Measurements from ENCODE around the gene KLK15.

KLK15 gene, protein sequence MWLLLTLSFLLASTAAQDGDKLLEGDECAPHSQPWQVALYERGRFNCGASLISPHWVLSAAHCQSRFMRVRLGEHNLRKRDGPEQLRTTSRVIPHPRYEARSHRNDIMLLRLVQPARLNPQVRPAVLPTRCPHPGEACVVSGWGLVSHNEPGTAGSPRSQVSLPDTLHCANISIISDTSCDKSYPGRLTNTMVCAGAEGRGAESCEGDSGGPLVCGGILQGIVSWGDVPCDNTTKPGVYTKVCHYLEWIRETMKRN

DNA sequence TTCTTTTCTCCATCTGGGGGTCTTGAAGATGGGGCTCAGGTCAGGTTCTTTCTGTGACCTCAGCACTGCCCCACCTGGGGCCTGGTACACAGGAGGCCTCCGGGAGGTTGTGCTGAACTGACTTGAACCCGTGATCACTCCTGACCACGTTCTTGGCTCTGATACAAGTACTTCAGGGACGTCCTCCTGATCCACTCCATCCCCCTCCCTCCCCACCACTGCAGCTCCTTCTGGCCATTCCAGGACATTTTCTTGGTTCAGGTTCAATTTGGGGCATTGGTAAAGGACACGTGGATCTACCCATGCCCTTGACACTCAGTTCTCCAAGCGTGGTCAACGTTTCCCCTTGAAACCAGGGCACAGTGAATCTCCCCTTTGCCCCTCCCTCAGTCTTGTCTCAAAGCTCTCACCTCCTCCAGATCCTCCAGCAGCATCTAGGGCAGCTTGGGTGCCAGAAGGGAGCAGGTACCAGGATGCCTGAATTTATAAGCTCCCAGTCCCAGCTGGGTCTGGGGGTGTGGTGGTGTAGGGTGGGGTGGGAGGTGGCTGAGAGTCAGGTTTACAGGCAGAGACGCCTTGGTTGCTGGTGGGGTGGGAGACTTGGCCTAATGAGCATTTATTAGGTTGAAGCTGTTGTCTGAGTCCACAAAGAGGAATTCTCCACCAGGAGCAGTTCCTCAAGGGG, at the start of gene KLK15:
TSS of gene KLK15 (minus strand) at position 458 of the 685 bp plus-strand sequence. CDS start 2,082 bp downstream, outside the sequence.
- no peak for DNase-seq

DNA sequence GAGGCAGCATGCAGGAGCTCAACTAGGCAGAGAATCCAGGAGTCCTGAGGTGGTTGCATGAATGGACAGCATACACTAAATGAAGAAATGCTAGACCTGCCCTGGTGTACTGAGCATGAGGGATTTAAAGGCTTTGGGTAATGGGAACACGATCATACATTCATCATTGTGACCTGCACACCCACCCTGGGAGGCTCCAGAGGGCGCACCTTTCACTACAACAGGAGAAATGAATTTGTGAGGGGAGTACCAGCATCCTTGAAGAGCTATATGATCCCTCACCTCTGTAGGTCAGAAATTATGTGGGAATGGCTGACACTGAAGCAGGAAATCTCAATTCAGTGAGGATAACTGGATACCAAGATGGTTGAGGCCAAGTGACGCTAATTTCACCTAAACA, 48.8 kb upstream of the KLK15 start:
- no peak for DNase-seq

DNA sequence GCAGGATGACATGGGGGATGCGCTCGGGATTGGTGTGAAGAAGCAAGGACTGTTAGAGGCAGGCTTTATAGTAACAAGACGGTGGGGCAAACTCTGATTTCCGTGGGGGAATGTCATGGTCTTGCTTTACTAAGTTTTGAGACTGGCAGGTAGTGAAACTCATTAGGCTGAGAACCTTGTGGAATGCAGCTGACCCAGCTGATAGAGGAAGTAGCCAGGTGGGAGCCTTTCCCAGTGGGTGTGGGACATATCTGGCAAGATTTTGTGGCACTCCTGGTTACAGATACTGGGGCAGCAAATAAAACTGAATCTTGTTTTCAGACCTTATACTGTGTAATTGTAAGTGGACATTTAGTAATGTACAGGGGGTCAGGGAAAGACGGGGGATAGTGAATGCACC, 46.9 kb upstream of the KLK15 start:
- DNase-seq = no peak

DNA sequence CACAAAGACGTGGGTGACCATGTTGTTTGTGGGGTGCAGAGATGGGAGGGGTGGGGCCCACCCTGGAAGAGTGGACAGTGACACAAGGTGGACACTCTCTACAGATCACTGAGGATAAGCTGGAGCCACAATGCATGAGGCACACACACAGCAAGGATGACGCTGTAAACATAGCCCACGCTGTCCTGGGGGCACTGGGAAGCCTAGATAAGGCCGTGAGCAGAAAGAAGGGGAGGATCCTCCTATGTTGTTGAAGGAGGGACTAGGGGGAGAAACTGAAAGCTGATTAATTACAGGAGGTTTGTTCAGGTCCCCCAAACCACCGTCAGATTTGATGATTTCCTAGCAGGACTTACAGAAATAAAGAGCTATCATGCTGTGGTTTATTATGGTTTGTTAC, 45.5 kb upstream of the KLK15 start:
- DNase-seq = no peak

DNA sequence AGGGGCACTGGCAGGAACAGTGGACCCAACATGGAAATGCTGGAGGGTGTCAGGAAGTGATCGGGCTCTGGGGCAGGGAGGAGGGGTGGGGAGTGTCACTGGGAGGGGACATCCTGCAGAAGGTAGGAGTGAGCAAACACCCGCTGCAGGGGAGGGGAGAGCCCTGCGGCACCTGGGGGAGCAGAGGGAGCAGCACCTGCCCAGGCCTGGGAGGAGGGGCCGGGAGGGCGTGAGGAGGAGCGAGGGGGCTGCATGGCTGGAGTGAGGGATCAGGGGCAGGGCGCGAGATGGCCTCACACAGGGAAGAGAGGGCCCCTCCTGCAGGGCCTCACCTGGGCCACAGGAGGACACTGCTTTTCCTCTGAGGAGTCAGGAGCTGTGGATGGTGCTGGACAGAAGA, 44.0 kb upstream of the KLK15 start:
- DNase-seq = no peak

DNA sequence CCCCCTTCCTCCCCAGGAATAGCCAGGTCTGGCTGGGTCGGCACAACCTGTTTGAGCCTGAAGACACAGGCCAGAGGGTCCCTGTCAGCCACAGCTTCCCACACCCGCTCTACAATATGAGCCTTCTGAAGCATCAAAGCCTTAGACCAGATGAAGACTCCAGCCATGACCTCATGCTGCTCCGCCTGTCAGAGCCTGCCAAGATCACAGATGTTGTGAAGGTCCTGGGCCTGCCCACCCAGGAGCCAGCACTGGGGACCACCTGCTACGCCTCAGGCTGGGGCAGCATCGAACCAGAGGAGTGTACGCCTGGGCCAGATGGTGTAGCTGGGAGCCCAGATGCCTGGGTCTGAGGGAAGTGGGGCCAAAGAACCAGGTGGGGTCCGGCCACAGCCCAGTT, 43.1 kb upstream of the KLK15 start:
- DNase-seq = no peak

DNA sequence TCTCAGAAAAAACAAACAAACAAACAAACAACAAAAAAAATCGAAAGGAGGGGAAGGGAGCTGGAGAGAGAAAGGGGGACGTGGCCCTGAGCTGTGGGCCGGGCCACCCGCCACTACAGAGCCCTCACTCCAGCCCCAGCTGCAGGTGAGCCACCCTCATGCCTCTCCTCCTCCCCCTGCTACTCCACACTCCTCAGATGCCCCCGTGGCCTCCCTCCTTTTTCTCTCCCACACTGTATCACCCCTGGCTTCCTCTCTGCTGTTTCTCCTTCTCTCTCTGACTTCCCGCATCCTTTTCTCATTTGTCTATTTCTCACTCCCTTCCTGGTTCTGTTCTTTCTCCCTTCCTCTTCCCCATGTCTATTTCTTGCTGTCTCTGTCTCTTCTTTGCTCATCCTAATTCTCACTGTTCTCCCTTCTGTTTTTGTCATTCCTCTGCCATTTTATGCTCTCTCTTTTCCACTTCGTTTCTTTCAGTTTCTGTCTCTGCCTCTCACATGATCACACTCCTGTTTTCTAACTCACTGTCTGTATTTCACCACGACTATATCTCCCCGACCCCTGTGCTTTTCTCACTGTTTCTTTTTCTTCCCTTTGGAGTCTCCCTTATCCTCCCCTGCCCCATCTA, 42.5 kb upstream of the KLK15 start:
- DNase-seq = no peak

DNA sequence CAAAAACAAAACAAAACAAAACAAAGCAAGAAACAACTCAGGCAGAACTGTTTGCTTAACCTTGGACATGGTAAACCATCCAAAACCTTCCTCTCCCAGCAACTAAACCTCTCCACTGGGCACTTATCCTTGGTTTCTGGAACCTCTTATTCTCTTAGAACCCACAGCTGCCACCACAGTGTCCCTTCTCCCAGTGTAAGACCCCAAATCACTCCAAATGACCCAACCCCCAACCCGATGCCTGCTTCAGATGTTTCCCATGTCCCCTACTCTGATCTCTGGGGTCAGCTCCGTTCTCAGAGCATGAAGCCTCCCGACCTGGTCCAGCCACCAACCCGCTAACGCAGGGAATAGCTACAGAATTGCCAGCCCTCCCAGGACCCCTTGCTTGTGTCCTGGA, 40.8 kb upstream of the KLK15 start:
- no peak for DNase-seq

DNA sequence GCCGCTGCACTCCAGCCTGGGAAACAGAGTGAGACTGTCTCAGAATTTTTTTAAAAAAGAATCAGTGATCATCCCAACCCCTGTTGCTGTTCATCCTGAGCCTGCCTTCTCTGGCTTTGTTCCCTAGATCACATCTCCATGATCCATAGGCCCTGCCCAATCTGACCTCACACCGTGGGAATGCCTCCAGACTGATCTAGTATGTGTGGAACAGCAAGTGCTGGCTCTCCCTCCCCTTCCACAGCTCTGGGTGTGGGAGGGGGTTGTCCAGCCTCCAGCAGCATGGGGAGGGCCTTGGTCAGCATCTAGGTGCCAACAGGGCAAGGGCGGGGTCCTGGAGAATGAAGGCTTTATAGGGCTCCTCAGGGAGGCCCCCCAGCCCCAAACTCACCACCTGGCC, 39.7 kb upstream of the KLK15 start, which contains the start of gene KLK2:
TSS of gene KLK2 (plus strand) at position 384 of the 400 bp plus-strand sequence. CDS start 35 bp downstream, outside the sequence.
- DNase-seq = no peak

DNA sequence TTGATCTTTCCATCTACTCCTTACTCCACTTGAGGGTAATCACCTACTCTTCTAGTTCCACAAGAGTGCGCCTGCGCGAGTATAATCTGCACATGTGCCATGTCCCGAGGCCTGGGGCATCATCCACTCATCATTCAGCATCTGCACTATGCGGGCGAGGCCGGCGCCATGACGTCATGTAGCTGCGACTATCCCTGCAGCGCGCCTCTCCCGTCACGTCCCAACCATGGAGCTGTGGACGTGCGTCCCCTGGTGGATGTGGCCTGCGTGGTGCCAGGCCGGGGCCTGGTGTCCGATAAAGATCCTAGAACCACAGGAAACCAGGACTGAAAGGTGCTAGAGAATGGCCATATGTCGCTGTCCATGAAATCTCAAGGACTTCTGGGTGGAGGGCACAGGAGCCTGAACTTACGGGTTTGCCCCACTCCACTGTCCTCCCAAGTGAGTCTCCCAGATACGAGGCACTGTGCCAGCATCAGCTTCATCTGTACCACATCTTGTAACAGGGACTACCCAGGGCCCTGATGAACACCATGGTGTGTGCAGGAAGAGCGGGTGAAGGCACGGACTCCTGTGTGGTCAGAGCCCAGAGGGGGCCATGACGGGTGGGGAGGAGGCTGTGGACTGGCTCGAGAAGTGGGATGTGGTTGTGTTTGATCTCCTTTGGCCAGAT, 37.2 kb upstream of the KLK15 start:
- no peak for DNase-seq

DNA sequence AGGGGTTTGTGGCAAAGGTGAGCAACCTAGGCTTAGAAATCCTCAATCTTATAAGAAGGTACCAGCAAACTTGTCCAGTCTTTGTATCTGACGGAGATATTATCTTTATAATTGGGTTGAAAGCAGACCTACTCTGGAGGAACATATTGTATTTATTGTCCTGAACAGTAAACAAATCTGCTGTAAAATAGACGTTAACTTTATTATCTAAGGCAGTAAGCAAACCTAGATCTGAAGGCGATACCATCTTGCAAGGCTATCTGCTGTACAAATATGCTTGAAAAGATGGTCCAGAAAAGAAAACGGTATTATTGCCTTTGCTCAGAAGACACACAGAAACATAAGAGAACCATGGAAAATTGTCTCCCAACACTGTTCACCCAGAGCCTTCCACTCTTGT, 36.1 kb upstream of the KLK15 start:
- DNase-seq = no peak

DNA sequence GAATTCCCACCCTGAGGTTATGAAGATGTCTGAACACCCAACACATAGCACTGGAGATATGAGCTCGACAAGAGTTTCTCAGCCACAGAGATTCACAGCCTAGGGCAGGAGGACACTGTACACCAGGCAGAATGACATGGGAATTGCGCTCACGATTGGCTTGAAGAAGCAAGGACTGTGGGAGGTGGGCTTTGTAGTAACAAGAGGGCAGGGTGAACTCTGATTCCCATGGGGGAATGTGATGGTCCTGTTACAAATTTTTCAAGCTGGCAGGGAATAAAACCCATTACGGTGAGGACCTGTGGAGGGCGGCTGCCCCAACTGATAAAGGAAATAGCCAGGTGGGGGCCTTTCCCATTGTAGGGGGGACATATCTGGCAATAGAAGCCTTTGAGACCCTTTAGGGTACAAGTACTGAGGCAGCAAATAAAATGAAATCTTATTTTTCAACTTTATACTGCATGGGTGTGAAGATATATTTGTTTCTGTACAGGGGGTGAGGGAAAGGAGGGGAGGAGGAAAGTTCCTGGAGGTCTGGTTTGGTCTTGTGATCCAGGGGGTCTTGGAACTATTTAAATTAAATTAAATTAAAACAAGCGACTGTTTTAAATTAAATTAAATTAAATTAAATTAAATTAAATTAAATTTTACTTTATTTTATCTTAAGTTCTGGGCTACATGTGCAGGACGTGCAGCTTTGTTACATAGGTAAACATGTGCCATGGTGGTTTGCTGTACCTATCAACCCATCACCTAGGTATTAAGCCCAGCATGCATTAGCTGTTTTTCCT, 28.3 kb upstream of the KLK15 start:
- DNase-seq = no peak

DNA sequence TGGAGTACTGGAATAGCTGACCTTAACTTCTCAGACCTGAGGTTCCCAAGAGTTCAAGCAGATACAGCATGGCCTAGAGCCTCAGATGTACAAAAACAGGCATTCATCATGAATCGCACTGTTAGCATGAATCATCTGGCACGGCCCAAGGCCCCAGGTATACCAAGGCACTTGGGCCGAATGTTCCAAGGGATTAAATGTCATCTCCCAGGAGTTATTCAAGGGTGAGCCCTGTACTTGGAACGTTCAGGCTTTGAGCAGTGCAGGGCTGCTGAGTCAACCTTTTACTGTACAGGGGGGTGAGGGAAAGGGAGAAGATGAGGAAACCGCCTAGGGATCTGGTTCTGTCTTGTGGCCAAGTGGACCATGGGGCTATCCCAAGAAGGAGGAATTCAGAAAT, 27.6 kb upstream of the KLK15 start:
- DNase-seq = no peak

DNA sequence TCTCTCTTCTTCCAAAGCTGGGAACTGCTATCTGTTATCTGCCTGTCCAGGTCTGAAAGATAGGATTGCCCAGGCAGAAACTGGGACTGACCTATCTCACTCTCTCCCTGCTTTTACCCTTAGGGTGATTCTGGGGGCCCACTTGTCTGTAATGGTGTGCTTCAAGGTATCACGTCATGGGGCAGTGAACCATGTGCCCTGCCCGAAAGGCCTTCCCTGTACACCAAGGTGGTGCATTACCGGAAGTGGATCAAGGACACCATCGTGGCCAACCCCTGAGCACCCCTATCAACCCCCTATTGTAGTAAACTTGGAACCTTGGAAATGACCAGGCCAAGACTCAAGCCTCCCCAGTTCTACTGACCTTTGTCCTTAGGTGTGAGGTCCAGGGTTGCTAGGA, 26.5 kb upstream of the KLK15 start:
- DNase-seq = no peak

DNA sequence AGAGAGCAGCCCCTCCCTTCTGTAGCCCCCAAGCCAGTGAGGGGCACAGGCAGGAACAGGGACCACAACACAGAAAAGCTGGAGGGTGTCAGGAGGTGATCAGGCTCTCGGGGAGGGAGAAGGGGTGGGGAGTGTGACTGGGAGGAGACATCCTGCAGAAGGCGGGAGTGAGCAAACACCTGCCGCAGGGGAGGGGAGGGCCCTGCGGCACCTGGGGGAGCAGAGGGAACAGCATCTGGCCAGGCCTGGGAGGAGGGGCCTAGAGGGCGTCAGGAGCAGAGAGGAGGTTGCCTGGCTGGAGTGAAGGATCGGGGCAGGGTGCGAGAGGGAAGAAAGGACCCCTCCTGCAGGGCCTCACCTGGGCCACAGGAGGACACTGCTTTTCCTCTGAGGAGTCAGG, 25.5 kb upstream of the KLK15 start:
- DNase-seq = no peak

DNA sequence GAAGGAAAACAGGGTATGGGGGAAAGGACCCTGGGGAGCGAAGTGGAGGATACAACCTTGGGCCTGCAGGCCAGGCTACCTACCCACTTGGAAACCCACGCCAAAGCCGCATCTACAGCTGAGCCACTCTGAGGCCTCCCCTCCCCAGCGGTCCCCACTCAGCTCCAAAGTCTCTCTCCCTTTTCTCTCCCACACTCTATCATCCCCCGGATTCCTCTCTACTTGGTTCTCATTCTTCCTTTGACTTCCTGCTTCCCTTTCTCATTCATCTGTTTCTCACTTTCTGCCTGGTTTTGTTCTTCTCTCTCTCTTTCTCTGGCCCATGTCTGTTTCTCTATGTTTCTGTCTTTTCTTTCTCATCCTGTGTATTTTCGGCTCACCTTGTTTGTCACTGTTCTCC, 24.0 kb upstream of the KLK15 start:
- no peak for DNase-seq

DNA sequence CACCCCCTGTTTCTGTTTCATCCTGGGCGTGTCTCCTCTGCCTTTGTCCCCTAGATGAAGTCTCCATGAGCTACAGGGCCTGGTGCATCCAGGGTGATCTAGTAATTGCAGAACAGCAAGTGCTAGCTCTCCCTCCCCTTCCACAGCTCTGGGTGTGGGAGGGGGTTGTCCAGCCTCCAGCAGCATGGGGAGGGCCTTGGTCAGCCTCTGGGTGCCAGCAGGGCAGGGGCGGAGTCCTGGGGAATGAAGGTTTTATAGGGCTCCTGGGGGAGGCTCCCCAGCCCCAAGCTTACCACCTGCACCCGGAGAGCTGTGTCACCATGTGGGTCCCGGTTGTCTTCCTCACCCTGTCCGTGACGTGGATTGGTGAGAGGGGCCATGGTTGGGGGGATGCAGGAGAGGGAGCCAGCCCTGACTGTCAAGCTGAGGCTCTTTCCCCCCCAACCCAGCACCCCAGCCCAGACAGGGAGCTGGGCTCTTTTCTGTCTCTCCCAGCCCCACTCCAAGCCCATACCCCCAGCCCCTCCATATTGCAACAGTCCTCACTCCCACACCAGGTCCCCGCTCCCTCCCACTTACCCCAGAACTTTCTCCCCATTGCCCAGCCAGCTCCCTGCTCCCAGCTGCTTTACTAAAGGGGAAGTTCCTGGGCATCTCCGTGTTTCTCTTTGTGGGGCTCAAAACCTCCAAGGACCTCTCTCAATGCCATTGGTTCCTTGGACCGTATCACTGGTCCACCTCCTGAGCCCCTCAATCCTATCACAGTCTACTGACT, 21.4 kb upstream of the KLK15 start, which contains the start of gene KLK3:
TSS of gene KLK3 (plus strand) at position 280 of the 775 bp plus-strand sequence. CDS start at position 321, 41 bp downstream.
- no peak for DNase-seq

DNA sequence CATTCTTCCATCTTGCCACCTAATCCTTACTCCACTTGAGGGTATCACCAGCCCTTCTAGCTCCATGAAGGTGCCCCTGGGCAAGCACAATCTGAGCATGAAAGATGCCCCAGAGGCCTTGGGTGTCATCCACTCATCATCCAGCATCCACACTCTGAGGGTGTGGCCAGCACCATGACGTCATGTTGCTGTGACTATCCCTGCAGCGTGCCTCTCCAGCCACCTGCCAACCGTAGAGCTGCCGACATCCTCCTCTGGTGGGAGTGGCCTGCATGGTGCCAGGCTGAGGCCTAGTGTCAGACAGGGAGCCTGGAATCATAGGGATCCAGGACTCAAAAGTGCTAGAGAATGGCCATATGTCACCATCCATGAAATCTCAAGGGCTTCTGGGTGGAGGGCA, 18.2 kb upstream of the KLK15 start:
- DNase-seq = no peak

DNA sequence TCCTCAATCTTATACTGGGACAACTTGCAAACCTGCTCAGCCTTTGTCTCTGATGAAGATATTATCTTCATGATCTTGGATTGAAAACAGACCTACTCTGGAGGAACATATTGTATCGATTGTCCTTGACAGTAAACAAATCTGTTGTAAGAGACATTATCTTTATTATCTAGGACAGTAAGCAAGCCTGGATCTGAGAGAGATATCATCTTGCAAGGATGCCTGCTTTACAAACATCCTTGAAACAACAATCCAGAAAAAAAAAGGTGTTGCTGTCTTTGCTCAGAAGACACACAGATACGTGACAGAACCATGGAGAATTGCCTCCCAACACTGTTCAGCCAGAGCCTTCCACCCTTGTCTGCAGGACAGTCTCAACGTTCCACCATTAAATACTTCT, 17.4 kb upstream of the KLK15 start:
- DNase-seq = no peak

DNA sequence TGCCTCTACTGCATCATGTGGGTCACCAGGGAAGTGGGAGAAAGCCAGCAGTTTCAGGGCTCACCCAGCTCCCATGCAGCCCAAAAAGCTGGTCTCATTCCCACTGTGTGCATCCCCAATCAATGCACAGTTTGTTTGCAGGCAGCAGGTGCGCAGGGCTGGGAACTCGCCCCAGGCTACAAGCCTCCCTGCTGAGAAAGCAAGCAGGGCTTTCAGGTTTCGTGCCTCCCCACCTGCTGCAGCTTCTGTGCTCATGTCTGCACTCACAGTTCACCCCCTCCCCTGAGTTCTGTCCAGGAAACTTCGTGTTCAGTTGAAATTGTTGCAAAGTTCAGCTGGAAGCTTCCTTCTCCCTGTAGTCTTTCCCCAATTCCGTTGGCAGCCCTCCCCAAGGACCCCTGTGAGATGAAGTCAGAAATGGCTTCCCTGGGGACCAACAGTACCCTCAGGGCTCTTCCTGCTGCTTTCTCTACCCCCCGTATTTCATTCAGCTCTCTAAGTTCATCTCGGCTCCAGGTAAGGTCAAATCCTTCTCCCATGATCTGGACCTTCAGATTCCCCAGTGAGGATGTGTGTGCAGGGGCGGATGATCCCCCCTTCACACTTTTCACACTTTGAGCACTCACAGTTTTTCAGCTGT, 11.0 kb upstream of the KLK15 start:
- DNase-seq = no peak

DNA sequence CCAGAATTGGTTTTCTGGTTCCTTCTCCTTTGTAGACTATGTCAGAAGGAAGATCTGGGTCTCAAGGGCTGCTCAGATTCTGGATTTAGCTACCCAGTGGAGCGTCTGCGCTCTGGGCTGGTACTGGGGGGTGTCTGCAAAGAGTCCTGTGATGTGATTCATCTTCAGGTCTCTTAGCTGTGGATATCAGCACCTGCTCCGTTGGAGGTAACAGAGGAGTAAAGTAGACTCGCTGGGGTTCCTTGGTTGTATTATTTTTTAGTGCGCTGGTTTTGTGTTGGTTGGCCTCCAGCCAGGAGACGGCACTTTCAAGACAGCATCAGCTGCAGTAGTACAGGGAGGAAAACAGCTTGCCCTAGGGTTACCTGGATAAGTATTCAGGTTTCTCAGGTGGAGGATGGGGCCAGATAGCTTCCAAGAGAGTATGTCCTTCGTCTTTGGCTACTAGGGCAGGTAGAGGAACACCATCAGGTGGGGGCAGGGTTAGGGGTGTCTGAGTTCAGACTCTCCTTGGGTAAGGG, 10.4 kb upstream of the KLK15 start:
- DNase-seq = no peak
